HG03571 (cell line): Measurements from ENCODE around the gene COL18A1.
"Not testable (repeated sequence)": the region's sequence is repeated elsewhere in the genome, so short reads cannot be mapped to it uniquely, and the experiment has no call there.

Experiments
- ATAC-seq: cut with Tn5 transposase; IDR thresholded peaks from one replicate; pipeline ENCODE4 v1.9.1; 2021; ENCODE audit not compliant: unreplicated experiment

Gene COL18A1

GRCh38 chr21:45438391-45439145 lies 33.6 kb downstream of the COL18A1 start:
- no peak for ATAC-seq

DNA sequence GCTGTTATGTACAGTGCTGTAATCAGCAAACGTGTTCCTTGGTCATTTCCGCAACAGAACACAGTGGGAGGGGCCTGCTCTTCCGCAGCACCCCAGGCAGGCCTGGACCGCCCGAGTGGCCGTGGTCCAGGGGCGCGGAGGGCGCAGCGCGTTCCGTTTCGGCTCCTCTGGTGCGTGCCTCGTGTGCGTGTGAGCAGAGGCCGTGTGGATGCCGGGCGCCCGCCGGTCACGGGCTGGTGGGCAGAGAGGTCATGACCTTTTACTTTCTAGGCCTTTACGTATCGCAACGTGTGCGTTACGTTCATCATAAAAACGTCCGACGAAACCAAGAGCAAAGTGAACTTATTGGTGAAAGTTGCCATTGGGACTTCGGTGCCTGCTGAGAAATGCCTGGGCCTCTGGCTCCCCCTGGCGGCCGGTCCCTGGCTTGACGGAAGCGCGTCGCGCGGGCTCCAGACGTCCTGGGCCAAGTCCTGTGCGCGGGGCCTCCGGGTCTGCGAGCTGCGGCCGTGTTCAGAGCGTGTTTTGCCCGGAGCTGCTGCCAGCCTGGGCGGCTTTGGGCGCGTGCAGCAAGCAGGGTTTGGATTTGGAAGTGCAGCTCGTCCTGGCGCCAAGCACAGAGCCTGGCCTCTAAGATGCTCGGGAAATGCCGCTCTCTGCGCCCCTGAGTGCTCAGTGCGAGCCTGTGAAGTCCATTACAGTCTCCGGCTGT lies 34.4 kb downstream of the COL18A1 start:
- no peak for ATAC-seq

- ATAC-seq = no peak
Observed at GRCh38 chr21:45439901-45440461, 35.0 kb downstream of the COL18A1 start.

- ATAC-seq = no peak
Observed at GRCh38 chr21:45440736-45441350, 35.9 kb downstream of the COL18A1 start.

GRCh38 chr21:45441431-45442255 lies 36.7 kb downstream of the COL18A1 start:
- ATAC-seq = no peak

GRCh38 chr21:45442276-45442675 lies 37.3 kb downstream of the COL18A1 start:
- no peak for ATAC-seq

- ATAC-seq = not testable (repeated sequence)
Observed at GRCh38 chr21:45442686-45443594, 38.0 kb downstream of the COL18A1 start.

DNA sequence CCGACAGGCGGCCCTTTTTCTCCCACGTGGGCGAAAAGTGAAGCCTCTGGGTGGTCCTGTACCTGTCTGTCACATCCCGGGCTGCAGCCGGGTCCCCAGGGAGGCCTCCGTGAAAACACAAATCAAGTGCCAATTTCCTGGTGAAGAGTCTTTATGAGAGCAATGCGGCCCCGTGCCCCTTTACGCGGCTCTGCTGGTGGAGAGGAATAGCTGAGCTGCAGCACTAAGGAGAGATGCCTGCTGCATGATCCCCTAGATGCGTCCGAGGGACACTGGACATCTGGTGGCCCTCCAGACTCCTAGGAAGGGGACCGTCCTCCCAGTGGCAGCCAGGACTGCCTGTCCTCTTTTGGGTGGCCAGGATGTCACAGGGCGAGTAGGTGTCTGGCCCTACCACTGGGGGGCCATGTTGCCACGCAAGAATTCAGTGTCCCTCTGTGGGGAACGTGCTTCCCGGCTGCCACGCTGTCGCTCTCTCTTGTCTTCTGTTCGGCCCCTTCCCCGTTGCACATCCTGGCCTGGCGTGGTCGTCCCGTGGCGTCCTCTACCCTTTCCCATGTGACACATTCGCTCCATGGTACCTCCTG lies 38.7 kb downstream of the COL18A1 start:
- no peak for ATAC-seq

- ATAC-seq = no peak
Observed at GRCh38 chr21:45444385-45444784, 39.4 kb downstream of the COL18A1 start.

DNA sequence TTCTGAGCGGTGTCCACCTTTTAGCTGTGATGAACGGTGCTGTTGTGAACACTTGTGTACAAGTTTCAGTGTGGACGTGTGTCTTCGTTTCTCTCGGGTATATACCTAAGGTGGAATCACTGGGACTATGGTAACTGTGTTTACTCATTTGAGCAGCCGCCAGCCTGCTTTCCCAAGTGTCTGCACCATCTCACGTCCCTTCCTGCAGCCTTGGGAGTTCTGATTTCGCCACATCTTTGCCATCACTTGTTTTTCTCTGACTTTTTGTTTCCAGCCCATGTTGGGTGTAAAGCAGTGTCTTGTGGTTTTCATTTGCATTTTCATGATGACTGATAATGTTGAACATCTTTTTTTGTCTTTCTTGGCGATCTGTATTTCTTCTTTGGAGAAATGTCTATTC lies 40.4 kb downstream of the COL18A1 start:
- ATAC-seq = no peak

DNA sequence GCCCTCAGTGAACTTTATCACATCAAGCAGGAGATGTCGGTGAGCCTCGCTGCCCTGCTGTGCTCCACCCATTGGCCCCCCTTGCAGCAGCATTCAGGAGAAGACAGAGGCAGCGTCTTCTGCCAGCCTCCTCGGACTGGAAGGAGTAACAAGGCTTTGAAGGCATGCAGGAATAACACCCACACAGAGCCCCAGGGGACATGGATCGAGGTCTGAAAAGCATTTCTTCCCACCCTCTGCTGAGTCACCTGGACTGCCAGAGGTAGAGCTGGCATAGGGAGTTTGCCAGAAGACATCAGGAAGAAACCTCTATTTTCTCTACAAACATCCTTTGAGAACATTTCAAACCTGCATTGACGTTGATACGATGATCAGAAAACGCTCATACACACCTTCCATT lies 42.9 kb downstream of the COL18A1 start:
- no peak for ATAC-seq

- ATAC-seq = no peak
Observed at GRCh38 chr21:45448283-45448809, 43.4 kb downstream of the COL18A1 start.

DNA sequence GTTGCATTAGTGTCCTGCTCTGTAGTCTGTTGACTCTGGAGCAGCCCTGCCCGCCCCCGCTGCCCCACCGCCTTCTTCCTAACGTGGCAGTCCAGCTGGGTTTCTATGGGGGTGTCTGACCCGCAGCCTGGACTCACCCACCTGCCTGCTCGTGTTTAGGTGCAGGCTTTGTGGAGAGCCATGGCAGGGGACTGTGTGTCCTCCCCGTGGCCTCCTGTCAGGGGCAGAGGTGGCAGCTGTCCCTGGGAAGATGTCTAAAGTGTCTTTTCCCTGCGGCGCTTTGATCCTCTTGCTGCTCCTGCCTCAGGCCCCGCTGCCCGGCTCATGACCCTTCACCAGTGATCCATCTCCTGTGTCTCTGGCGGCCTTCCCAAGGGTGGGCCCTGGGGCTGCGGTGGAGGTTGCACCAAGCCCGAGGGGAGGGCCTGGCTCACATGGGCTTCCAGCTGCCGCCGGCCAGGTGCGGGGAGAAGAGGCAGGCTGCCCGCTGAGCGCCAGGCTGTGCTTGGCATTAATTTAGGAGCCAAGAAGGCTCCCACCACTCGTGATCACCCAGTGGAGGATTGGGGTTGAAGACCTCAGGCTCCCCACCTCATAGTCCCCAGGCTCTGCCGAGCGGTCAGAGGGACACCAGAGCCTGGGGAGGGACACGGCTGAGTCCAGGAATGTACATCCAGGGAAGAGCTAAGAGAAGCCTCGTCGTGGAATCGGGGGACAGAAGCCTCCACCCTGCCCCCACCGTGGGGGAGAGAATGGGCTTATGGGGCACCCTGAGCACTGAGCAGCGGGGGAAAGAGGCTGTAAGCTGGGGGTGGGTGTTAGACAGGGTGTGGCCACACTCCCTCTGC lies 44.1 kb downstream of the COL18A1 start:
- no peak for ATAC-seq

GRCh38 chr21:45449658-45450422 lies 44.9 kb downstream of the COL18A1 start:
- no peak for ATAC-seq

GRCh38 chr21:45450423-45451090 lies 45.6 kb downstream of the COL18A1 start:
- no peak for ATAC-seq

GRCh38 chr21:45451091-45451740 lies 46.3 kb downstream of the COL18A1 start:
- no peak for ATAC-seq
